Uterus (tissue), 2 donors: ENCODE data around the gene COBLL1.

Source experiments
- CTCF ChIP-seq, 4 experiments: fragments of 200-600 bp in 2 of 4; fragments of 450-650 bp in 2 of 4; sonication (generic) in 2 of 4; IDR thresholded peaks; one replicate each; pipeline ENCODE4 v1.5.1; 2016 to 2019; ENCODE audit warnings: antibody characterized with exemption in 4 of 4, mild to moderate bottlenecking in 2 of 4, moderate library complexity in 1 of 4
- POLR2A ChIP-seq, 2 donors: fragments of 450-650 bp; IDR thresholded peaks; one replicate each; pipeline ENCODE4 v1.6.1; 2016; ENCODE audit warnings: antibody characterized with exemption in 2 of 2, mild to moderate bottlenecking in 1 of 2, moderate library complexity in 1 of 2

GRCh38 chr2:164688896-164689419, 152.7 kb downstream of the COBLL1 start:
- TF ChIP-seq CTCF (IDR thresholded peaks at IDR 0.05) = no peak
- no peak for TF ChIP-seq POLR2A (IDR thresholded peaks at IDR 0.05)
